GF-D8 (cell line): ENCODE data around the gene NRG4.
"Not testable (repeated sequence)": the region's sequence is repeated elsewhere in the genome, so short reads cannot be mapped to it uniquely, and the experiment has no call there.

Experiments used
- DNase-seq: peaks from one replicate; lab custom pipeline; 2025; lab: John Stamatoyannopoulos, UW

The NRG4 gene

GRCh38 chr15:75994220-75994619 is 18.0 kb downstream of the NRG4 start:
- DNase-seq, result no peak

GRCh38 chr15:75992897-75993296 is 19.3 kb downstream of the NRG4 start:
- DNase-seq, result no peak

GRCh38 chr15:75989875-75990274 is 22.3 kb downstream of the NRG4 start:
- DNase-seq, result no peak

- no peak for DNase-seq
Measured at GRCh38 chr15:75989045-75989444, 23.2 kb downstream of the NRG4 start.

GRCh38 chr15:75985971-75986370 is 26.3 kb downstream of the NRG4 start:
- DNase-seq, result no peak

GRCh38 chr15:75984706-75985105 is 27.5 kb downstream of the NRG4 start:
- DNase-seq, result not testable (repeated sequence)

- no peak for DNase-seq
Measured at GRCh38 chr15:75982468-75982867, 29.8 kb downstream of the NRG4 start.

GRCh38 chr15:75981149-75981815 is 30.9 kb downstream of the NRG4 start:
- no peak for DNase-seq

- not testable (repeated sequence) for DNase-seq
Measured at GRCh38 chr15:75976766-75977165, 35.5 kb downstream of the NRG4 start.

GRCh38 chr15:75966073-75966472 is 46.2 kb downstream of the NRG4 start:
- DNase-seq, result no peak

GRCh38 chr15:75961331-75961730 is 50.9 kb downstream of the NRG4 start:
- no peak for DNase-seq

GRCh38 chr15:75955720-75956119 is 56.5 kb downstream of the NRG4 start:
- no peak for DNase-seq

GRCh38 chr15:75952525-75952924 is 59.7 kb downstream of the NRG4 start:
- no peak for DNase-seq

GRCh38 chr15:75948761-75949296 is 63.4 kb downstream of the NRG4 start:
- DNase-seq, result no peak

GRCh38 chr15:75947092-75947491 is 65.1 kb downstream of the NRG4 start:
- DNase-seq, result no peak

GRCh38 chr15:75945953-75946352 is 66.3 kb downstream of the NRG4 start:
- no peak for DNase-seq

- DNase-seq, result no peak
Measured at GRCh38 chr15:75943713-75944215, 68.5 kb downstream of the NRG4 start.

- no peak for DNase-seq
Measured at GRCh38 chr15:75943246-75943645, 69.0 kb downstream of the NRG4 start.

- DNase-seq, result no peak
Measured at GRCh38 chr15:75942464-75942863, 69.8 kb downstream of the NRG4 start.

- DNase-seq, result no peak
Measured at GRCh38 chr15:75930866-75931265, 81.4 kb downstream of the NRG4 start.

- no peak for DNase-seq
Measured at GRCh38 chr15:75929799-75930565, 82.2 kb downstream of the NRG4 start.

GRCh38 chr15:75928680-75929608 is 83.3 kb downstream of the NRG4 start:
- no peak for DNase-seq
